IPS-18c (cell line): ENCODE measurements around the gene F5.

Experiments
- H3K4me3 ChIP-seq: 2 replicates; pipeline ENCODE4 v1.7.0; 2013; ENCODE audit warnings: low read depth, mild to moderate bottlenecking, low read length, moderate library complexity; ENCODE audit not compliant: insufficient read depth
- H3K9me3 ChIP-seq: one replicate; pipeline ENCODE4 v1.6.1; 2013; ENCODE audit warnings: mild to moderate bottlenecking, low read length, moderate library complexity; ENCODE audit not compliant: control insufficient read depth, insufficient read depth

The F5 gene

DNA sequence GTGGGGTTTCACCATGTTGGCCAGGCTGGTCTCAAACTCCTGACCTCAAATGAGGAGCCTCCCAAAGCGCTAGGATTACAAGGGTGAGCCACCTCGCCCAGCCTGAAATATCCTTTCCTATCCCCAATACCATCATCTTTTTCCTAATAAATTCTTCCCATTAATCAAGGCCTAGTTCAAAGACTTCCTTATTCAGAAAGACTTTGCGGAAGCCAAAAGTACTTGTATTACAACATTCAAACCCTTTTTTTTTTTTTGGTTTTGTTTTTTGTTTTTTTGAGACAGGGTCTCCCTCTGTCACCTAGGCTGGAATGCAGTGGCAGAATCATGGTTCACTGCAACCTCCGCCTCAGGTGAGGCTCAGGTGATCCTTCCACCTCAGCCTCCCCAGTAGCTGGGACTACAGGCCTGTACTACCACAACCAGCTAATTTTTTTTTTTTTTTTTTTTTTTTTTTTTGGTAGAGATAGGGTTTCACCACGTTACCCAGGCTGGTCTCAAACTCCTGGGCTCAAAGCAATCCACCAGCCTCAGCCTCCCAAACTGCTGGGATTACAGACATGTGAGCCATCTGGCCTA lies 108.1 kb downstream of the F5 start:
- no peaks in the 10 kb centered on the region for H3K9me3 ChIP-seq
- no peak overlapping the region for H3K4me3 ChIP-seq

DNA sequence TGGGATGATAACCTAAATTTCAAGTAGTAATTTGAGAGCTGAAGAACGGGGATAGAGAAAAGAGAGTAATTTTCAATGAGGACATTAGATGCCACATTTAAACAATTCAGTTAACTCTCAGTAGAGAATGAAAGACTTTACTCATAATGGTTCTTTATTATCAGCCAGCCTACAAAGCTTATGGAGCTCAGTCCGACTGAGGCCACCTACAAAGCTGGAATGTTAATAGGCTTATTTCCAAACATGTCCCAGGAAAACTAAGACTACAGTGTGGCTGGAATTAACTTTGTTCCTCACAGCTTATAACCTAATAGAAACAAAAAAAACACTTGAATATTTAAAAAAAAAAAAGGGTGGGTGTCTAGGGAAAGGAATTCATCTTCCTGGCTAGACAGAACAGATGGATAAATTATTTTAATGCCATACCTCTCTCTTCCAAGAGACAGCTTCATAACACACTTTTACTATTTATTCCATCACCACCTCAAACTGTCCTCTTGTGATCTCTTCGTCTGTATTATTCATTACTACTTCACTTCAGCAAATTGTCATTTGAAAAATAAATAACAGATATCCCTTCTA lies 110.4 kb downstream of the F5 start:
- Histone ChIP-seq H3K4me3 (no peak overlapping the region), H3K9me3 (no peaks in the 10 kb centered on the region)

DNA sequence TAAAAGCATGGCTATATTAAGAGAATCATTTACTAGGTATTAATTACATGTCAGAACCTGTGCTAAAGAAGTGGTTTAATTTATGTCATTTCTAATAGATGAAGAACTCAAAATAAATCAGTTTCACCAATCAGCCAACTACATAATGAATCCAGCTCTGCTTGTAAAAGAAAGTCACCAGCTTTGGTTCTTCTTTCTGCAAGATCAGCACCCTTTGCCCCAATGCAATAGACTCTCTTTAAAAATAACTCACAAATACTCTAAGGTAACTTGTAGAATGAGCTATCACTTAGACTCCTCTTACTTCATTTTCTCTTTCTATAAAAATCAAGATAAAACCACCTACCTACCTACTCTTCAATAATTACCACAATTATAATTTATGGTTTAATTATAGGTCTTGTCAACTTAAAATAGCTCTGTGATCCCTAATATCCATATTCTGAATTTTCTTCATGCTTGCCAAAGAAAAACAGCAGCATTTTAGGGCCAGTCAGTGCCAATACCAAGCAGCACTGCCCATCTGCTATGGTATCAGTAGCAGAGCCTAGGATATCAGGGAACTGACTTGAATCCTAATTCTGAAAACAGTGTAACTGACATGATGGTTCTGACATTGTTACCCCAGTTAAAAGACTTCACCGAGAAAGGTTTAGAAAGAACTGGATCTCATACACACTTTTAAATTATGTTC lies 111.8 kb downstream of the F5 start:
- no peak overlapping the region for H3K4me3 ChIP-seq

GRCh38 chr1:169473347-169473746 lies 112.9 kb downstream of the F5 start:
- Histone ChIP-seq H3K9me3 (no peaks in the 10 kb centered on the region), H3K4me3 (no peak overlapping the region)

More for the DNA sequence above, 111.8 kb downstream of the F5 start:
- H3K9me3 ChIP-seq = no peaks in the 10 kb centered on the region

DNA sequence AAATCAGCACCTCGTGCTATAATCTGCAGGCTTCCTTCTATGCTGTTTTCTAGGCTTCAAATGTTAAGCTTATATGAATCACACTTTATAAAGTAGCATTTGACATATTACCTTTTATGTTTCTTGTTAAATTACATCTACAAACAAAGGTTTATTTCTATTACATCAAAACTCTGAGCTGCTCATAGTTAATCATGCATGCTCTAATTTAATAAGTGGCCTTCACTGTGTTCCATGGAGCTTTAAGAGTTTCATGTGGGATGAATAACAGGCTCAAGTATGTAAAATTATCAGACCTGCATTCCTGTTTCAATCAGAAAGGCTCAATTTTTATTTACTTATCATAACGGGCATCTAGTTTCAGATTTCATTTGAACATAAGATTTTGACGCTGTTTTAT lies 113.5 kb downstream of the F5 start:
- H3K9me3 ChIP-seq = no peaks in the 10 kb centered on the region
- H3K4me3 ChIP-seq = no peak overlapping the region

DNA sequence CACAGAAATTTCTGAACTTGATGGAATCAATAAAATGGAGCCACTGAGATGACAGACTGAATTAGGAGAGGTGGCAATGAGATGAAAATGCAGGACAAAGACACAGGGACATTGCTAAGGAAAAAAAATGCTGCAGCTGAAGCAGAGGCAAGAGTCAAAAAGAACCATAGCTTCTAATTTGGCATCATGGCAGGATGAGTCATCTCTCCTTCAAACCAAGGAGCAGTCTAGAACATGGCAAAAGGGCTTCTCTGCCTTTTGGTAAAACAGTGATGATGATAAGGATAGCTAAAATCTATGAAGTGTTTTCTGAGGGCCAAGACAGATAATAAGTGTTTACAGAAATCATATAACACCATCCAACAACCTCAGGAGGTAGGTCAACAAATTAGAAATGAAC lies 117.3 kb downstream of the F5 start:
- Histone ChIP-seq H3K9me3 (no peaks in the 10 kb centered on the region), H3K4me3 (no peak overlapping the region)

GRCh38 chr1:169466259-169467230 lies 119.7 kb downstream of the F5 start:
- Histone ChIP-seq H3K4me3 (no peak overlapping the region), H3K9me3 (no peaks in the 10 kb centered on the region)

GRCh38 chr1:169465281-169465680 lies 121.0 kb downstream of the F5 start:
- H3K9me3 ChIP-seq = no peaks in the 10 kb centered on the region
- H3K4me3 ChIP-seq = no peak overlapping the region
